HPDE6-E6E7 (cell line): Measurements from ENCODE around the gene CTR9.

Experiments used
- DNase-seq: peaks from one replicate; pipeline ENCODE4 v3.0.0; 2011; ENCODE audit warnings: missing footprints; ENCODE audit errors: extremely low spot score

The CTR9 gene

DNA sequence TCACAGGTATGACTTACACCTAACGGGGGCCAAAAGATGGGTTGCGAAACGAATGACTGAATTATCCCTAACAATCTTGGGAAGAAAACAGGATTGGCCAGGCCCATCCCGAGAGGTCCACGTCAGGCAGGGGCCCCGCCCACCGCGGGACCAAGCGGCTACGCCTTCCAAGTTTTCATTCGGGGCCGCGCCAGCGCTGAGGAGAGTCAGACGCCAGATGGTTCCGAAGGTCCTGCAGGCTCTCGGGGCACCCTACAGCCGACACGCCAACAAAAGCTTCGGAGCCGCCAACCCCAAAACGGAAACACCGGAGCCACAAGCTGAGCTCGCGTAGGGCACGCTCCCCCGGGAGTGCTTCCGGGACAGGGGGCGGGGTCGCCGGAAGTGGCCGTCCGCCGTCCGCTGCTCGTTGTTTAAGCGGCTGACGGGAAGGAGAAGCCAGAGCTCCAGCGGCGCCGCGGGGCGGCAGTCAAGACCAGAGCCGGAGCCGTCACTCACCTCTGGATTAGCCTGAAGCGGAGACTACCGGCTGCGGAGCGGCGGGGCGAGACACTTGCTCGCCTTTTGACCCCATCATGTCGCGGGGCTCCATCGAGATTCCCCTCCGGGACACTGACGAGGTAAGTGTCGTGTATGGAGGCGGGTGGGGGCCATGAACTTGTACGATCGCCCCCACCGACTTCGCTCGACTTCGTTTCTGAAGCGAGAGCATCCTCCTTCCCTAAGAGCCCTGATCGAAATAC, at the start of gene CTR9:
CTR9 (plus strand) TSS at position 409 of the 743 bp plus-strand sequence; CDS start at position 576, 167 bp downstream.
- DNase-seq, result peak; percentile 72

DNA sequence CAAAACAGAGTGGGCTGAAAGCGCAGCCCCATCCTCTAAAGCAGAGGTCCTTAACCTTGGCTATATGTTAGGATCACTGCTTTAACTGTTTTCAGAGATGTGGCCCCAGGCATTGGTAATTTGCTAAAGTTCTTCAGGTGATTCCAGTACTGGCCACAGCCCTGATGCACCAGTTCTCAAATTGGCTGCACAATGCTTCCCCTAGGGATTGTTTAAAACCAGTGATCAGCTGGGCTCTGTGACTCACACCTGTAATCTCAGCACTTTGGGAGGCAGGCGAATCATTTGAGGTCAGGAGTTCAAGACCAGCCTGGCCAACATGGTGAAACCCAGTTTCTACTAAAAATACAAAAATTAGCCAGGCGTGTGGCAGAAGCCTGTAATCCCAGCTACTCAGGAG, 49.1 kb upstream of the CTR9 start:
- no peak for DNase-seq

DNA sequence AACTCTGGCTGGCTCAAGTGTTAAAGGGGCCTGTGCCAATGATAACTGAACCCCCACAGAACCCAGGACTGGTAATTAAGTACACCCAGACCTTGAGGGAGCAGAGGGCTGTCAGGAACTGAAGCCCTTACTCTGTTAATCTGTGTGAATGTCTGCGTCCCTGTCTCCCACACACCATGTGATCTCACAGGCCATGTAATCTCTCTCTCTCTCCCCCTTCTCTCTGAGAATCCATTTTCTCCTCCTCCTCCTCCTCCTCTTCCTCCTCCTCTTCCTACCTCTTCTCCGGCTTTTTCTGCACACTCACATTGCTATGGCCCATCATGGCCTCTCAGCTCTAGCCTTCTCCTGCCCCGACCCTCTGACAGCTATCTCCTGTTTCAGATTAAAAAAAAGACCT, 42.9 kb upstream of the CTR9 start:
- DNase-seq, result no peak

DNA sequence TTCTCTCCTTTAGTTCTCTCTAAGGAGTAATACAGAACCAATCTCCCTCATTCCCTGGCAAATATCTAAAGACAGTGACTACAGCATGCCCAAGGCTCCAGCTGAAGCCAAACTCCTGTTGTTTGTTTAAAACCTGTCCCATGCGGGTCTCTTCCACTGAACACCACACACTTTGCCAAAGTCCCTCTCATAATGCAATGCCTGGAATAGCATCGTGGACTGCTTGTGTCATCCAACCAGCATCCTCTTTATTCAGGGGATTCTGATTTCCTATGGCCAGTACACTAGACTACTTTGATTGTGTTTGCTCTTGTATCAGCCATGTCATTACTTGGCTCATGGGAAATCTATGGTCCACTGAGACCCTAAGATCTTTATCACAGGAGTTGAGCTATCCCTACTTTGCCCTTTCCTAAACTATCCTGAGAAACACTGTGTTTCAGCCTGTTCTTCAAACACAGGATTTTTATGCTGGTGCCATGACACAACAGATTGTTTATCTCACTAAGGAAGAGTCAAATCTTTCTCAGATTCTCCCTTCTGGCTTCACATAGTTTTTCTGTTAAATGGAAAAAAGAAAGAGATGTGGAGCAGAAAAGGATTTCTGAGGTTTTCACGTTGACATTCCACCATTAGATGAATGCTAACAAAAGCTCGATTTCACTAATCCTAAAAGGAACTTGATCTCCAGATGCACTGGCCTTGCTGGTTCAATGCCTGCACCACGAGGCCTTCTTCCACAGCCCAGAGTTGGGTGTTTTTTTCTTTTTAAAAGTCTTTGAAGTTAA, 41.6 kb upstream of the CTR9 start:
- DNase-seq, result no peak

DNA sequence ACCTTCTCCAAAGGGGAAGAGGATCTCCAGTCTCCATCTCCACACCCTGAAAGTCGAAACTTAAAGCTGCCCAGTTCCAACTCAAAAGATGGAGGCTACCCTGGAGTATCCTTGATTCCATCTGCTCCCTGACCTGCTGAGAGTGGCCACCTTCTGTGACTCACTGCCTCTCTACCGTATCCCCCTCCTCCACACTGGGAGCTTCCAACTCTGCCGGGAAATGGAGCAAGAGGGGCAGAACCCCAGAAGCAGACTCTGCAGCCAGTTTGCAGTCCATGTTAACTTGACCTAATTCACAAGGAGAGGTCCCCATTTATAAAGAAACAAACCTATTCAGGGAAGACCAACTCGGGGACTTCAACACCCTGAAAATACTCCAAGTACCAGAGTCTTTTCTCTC, 35.5 kb upstream of the CTR9 start:
- no peak for DNase-seq

DNA sequence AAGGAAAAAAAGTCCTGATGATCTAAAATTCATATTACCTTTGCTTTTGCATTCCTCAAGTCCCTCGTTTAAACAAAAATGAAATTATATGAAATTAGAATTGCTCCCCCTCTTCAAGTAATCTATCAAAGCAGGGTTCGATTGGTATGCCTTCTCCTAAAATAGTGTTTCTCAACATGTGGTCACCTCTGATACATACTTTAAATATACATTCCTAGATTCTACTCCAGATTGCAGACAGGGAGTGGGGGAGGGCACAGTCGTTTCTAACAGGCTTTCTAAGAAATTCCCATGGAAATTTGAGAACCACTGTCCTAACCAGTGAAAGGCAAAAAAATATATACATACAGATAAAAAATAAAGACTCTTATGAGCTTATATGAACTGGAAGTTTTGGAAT, 34.9 kb upstream of the CTR9 start:
- DNase-seq, result no peak

DNA sequence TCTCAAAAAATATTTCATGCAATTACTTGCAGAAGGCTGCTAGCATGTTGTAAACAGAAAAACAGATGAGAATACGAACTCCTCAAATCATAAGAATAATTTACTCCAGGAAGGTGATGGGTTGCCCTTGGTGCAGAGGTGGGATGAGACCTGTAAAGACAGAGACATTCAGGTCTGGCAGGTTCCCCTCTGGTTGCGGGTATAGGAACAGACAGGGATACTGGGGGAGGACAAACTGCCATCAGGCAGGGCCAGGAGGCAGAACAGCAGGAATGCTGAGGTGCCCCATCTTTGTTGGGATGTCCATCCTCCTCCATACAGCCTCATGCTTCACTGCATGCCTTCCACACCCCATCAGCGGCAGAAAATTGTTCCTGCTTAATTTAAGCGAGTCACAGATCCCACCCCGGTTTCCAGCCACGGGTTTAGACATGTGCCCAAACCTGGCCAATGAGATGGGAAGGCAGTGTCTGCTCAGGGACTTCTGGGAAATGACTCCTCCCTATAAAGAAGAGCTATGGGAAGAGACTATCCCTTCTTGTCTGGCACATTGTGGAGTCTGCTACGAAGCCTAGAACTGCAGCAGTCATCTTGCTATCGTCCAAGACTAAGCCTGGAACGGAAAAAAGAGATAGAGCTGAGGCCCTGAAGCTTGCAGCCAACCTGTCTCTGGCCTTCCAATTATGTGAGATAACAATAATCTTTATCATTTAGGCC, 34.3 kb upstream of the CTR9 start:
- DNase-seq, result no peak

DNA sequence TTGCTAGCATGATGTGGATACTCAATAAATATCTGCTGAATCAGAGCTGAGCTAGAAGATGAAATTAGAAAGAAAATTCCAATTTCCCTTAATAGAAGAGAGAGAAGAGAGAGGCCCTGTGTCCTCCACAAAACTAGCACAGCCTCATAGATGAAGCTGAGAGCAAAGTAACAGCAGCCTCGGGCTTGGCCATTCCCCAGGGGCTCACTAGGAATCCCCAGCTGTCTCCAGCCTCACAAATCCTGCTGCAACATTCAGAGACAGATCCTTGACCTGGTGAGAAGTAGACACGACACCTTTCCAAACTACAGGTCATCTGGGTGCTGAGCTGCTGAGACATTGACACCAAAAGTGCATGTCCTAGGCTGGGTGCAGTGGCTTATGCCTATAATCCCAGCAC, 31.4 kb upstream of the CTR9 start:
- DNase-seq, result no peak

DNA sequence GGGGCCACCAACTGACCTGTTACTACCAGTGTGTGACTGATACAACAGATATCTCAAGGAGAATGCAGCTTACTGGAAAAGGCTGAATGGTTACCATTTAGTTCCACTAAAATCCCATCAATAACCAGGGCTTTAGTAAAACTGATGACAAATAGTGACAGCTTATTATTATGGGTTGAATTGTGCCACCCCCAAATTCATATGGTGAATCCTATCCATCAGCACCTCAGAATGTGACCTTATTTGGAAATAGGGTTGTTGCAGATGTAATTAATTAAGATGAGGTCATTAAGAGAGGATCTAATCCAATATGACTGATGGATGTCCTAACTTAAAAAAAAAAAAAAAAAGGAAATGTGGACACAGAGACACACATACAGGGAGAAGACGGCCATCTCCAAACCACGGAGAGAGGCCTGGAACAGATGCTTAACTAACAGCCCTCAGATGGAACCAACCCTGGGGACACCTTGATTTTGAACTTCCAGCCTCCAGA, 30.1 kb upstream of the CTR9 start:
- DNase-seq, result no peak

DNA sequence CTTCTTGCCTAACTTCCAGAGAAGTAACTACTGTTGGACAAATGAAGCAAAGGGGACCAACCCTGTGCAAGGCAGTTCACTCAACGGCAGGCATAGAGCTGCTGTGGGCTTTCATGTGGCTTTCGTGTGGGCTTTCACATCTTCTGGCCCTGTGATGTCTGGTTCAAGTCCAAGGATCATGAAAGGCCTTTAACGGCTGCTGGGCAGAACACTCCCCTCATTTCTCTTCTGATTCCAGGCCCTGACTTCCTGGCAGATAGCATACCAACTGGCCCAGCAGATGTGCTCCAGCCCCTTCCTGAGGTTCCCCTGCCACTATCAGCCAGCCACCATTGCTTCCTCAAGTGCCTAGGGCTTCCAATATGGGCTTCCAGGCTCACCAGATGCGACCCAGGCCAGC, 28.7 kb upstream of the CTR9 start:
- no peak for DNase-seq

DNA sequence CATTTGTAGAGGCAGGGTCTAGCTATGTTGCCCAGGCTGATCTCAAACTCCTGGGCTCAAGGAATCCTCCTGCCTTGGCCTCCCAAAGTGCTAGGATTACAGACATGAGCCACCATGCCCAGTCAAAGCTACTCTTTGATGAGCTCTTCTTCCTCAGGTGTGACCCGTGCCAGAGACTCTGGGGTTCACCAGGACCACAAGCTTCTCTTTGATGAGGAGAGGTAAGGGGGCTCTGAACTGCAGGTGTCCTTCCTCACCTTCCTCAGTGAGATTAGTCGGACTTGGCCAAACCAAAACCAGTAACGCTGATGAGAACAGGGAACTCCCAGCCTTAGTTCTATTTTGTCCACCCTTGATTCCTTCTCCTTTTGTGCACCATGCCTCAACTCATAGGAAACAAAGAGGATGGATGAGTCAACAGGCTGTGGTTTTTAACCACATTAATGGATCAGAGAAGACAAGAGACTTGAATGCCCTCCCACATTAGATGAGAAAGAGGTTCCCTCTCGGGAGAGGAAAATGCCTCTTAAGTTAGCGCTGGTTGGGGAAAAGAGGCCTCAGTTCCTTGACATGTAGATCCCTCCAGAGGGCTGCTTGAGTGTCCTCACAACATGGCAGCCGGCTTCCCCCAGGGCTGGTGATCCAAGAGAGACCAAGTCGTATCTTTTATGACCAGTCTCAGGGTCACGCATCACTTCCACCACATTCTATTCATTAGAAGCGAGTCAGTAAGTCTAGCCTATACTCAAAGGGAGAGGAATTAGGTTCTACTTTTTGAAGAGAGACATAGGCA, 25.7 kb upstream of the CTR9 start:
- DNase-seq, result peak; percentile 43

DNA sequence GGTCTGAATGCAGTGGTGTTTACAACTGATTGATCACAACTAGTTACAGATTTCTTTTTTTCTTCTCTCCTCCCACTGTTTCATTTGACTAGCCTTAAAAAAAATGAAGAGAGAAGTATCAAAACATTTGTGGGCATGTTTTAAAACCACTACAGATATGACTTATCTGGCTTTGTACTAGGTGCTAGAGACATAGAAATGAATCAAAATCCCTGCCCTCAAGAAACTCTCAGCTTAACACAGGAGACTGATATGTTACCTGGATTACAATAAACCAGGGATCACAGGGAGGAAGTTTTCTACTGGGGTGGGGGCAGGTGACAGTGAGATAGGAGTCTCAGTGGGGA, 25.2 kb upstream of the CTR9 start:
- DNase-seq, result no peak

DNA sequence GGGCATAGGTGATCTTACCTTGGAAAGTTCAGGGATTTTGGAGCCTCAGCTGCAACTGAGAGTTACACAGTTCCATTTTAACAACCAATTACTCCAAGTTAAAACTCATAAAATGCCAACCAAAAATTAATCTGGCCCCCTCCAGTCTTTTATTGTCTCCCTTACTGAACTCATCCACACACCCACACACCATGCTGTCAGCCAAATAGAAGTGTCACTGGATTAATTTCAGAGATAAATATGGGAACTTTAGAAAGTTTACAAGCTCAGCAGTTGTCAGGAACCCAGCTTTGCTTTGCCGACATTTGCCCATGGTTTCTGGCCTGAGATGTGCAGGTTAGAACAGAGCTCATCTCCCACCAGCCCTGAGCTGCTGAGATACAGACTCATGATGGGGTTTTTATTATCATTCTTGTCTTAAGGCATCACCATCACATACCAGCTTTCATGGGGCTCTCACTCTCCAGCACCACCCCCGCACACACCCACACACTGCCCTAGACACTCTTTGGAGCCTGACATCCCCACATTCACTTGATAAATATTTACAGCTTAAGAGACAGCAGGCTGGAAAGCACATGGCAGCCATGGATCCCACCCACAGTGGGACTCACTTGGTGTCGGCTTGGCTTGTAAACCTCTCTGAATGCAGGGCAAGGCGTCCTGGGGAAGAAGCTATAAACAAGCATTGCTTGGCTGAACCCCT, 23.7 kb upstream of the CTR9 start:
- no peak for DNase-seq

DNA sequence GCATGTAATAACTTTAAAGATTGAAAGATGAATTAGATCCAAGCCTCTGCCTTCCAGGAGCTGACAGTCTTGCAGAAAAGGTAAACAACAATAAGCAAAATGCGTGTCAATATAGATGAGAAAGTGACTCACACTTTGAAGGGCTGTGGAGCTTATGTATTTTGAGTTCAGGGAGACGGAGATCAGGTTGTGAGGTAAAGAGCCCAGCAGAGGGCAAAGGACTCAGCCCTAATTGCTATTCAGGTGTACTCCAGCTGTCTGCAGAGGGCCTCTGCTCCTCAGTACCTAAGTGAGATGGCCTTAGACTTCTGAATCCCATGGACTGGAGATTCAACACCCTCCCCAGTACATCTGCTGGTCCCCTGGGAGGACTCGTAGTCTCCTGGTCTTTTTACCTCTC, 22.9 kb upstream of the CTR9 start:
- DNase-seq, result no peak

DNA sequence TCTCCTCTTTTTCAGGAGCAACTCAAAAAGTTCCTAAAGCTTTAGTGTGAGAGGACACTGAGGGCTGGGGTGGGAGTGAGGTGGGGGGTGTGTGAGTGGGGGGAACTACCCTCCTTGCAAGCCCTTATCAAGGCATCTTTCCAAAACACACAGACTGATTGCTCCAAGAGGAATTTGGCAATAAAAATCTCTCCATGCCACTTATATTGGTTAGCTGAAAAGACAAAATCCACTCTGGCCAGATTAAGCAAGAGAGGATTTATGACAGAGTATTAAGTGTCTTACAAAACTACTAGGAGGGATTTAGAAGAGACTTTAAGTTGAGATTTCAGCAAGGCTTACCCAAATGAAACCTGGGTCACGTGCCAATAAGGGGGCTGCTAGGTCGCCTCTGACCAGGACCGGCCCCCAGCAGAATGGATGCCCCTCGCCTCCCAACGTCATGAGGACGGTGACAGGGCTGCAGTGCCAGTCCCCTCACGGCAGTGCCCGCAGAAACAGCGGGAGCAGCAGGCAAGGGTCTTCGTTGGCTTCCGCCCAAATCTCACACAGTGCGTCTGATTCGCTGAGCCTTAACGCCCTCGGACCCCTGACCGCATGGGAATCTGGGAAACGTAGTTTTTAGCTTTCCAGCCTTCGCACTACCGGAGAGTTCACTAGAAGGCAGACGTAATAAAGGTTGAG, 22.1 kb upstream of the CTR9 start:
- DNase-seq, result no peak

DNA sequence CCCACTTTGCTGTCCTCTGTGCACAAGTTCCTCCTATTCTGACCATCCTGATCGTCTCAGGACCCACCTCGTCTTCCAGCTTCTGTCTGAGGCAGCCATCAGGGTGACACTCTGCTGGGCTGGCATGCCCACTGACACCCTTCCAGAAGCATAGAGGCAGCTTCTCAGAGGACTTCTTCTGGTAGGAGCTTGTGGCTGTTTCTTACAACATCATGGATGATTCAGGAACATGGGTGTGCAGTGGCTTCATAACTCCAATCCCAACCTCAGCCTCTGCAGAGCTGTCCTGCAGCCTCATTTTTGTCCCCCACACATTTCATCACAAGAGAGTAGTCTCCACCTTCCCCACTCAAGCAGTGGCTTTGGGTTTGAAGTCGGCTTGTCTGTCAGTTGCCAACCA, 20.9 kb upstream of the CTR9 start:
- no peak for DNase-seq

DNA sequence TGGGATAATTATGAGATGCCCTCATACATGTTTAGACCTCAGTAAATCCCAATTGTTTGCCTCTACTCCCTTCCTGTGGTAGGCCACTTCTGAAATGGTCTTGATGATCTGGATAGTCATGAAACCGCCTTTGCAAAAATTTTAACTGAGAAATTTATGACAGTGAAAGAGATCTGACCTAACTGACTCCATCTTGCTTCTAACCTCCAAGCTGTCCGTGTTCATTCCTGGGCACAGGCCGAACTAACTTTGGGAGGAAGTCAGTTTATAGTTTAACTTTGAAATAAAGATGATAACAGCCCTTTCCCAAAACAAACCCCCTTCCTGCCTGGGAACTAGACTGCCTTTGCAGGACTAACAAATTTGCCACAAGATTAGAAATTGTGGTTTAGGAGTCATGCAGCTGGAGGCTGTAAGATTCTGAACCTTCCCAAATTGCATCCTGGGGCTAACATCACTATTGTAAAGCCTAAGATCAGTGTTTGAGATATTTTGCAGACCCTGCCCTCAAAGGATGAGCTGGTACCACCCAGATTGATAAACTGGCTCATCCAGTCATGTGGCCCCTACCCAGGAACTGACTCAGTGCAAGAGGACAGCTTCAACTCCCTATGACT, 19.9 kb upstream of the CTR9 start:
- DNase-seq, result no peak

DNA sequence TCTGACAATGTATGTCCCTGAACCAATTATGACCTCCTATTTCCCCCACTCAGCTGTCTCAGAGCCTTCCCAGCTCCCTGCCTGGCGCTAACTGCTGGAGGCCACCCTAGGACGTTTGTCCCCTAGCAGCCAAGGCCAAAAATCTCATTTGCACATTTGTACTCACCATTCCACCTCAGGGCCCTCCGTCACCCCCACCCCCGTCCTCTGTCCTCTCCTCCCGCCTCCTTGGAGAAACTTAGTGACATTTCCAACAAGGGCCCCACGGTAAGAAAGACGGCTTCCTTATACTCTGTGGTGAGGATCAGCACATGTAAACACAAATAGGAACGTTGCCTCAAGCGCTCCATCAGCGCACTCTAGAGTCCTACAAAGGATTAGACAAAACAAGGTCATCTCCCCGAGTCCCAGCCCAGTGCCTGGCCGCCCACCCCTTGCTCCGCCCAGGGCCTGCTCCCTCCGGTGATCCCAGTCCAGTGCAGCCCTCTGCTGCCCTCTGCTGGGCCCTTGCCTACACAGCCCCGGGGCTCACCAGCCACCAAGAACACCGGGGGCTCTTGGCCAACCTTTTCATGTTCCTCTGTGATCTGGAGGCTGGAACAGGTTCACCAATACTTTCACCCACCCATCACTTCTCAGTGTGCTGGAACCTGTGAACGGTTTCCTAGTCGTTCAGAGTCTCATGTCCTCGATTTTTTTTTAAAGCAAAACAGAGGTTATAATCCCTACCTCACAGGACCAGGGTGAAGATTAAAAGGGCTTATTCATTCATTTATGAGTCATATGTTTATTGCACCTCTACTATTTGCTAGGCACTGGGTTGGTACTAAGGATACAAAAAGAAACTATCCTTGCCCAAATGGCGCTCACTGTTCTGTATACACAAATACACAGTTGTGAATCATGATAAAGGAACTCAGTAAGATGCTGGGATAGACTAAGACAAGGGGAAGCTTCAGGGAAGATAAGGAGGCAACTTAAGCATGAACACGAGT, 15.3 kb upstream of the CTR9 start:
- DNase-seq, result peak; percentile 80
